Psoas muscle (tissue), 8 donors: Measurements from ENCODE around the gene FRMD6. TPM values are rescaled to one million over a fixed set of nuclear protein-coding genes. Genes with fewer than 3 reads are reported as not detected.
"Not testable (repeated sequence)": the region's sequence is repeated elsewhere in the genome, so short reads cannot be mapped to it uniquely, and the experiment has no call there.

Experiments used
- ATAC-seq, 4 donors: fragments of 200-7000 bp; cut with Tn5 transposase; one replicate each; pipeline ENCODE4 v1.9.1; 2020; ENCODE audit warnings: moderate library complexity in 3 of 4, mild to moderate bottlenecking in 2 of 4
- DNase-seq, 2 donors: peaks; one replicate each; pipeline ENCODE4 v3.0.0-alpha.2; 2020
- H3K27ac ChIP-seq: fragments of 200-600 bp; one replicate; pipeline ENCODE4 v1.8.0; 2022
- H3K27me3 ChIP-seq, 3 donors: fragments of 200-600 bp in 1 of 3; one replicate each; pipeline versions ENCODE4 v1.6.1 to v1.8.0; 2013 to 2022; ENCODE audit warnings: low read length in 2 of 3, mild to moderate bottlenecking in 2 of 3, moderate library complexity in 1 of 3; ENCODE audit not compliant: insufficient read depth in 3 of 3
- H3K36me3 ChIP-seq, 2 donors: fragments of 200-600 bp in 1 of 2; one replicate each; pipeline versions ENCODE4 v1.6.1 to v1.8.0; 2013 to 2022; ENCODE audit warnings: low read depth in 1 of 2, mild to moderate bottlenecking in 1 of 2, moderate library complexity in 1 of 2; ENCODE audit not compliant: insufficient read depth in 1 of 2
- H3K4me1 ChIP-seq: fragments of 200-600 bp; one replicate; pipeline ENCODE4 v1.8.0; 2022
- H3K4me3 ChIP-seq: fragments of 200-600 bp; one replicate; pipeline ENCODE4 v1.8.0; 2022; ENCODE audit warnings: mild to moderate bottlenecking
- H3K9me3 ChIP-seq: fragments of 200-600 bp; one replicate; pipeline ENCODE4 v1.8.0; 2022
- CTCF ChIP-seq: fragments of 200-600 bp; IDR thresholded peaks from one replicate; pipeline ENCODE4 v1.8.0; 2022; ENCODE audit warnings: antibody characterized with exemption
- WGBS, 3 donors: extraction: QIAGEN DNeasy Blood & Tissue Kit; methylation state at CpG; one replicate each; pipeline versions ENCODE4 v1.1.6 to v1.1.7; 2013; 5-methylcytosine and 5-hydroxymethylcytosine counted together
- intact Hi-C, 2 donors: fragments of 100-400 bp; cut with DNase I; formaldehyde crosslinking; loops; one replicate each; pipeline versions ENCODE4 v1.11.0 to v1.14.2; 2022
- polyA plus RNA-seq, 3 donors: library from polyadenylated mRNA; stranded (reverse); fragments of 200-250 nt; gene quantifications; one replicate each; pipeline ENCODE4 v1.2.3, GENCODE V29; 2013
- total RNA-seq, 4 donors: library from RNA; stranded (reverse); fragmentation: NEBNext Ultra II Directional in 2 of 4; extraction: Animal tissue kit (Norgen Biotek cat#: 25700) in 2 of 4; gene quantifications; one replicate each; pipeline versions ENCODE4 v1.2.1 to v1.2.4, GENCODE V29; 2021 to 2023
- donor health status: healthy with polysubstance abuse.
- donor health status: DM: no; HTN: no; CAD: no; lungs with moderate emphysema.
- donor health status: Bipolar disorder and iron deficiency.
- donor health status: healthy.
- donor health status: DM: yes; HTN: yes; CAD: no.
- donor health status: DM: no; HTN: no; CAD: no.
- donor health status: DM: no; HTN: no; CAD: no.
- donor health status: DM: yes; HTN: yes; CAD: no.

The FRMD6 gene
- total and polyA plus RNA-seq, 7 donors = 2.5 to 9.8 (median 5.0) TPM

DNA sequence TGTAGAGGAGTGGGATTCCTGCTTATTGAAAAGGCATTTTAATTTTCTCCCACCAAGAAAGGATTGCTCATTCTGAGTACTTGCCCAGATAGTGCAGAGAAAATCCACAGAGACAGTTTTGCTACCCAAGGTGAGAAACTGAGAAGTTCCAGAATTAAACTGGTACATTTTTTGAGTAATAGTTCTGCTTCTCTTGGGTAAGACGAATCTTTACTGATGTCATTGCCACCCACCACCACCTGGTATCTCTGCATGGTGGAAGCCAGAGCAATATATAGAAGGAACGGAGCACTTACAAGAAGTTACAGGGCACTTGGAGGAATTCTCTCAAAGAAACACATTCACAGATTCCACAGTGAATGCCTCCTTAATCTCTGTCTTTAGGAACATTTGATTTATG lies 20.7 kb upstream of the FRMD6 start:
- intact Hi-C loops = no loop called here
- no peaks in the 10 kb centered on the region for H3K4me1 ChIP-seq
- no peak overlapping the region for H3K4me3 ChIP-seq
- ATAC-seq (no peak), DNase-seq (no peak)
- no peaks in the 10 kb centered on the region for H3K9me3 ChIP-seq
- TF ChIP-seq CTCF = no peak
- H3K27me3 ChIP-seq = peaks cover 0 to 2% (median 0%) of the 10 kb centered on the region in 3 donors
- H3K36me3 ChIP-seq = no peaks in the 10 kb centered on the region
- no peak overlapping the region for H3K27ac ChIP-seq
- WGBS, 3 donors = 82 to 88% (median 84%) methylated on average over 2 of the region's 2 CpGs

- not testable (repeated sequence) for ATAC-seq, DNase-seq, H3K9me3 ChIP-seq
Measured at GRCh38 chr14:51633298-51633697, 18.4 kb upstream of the FRMD6 start.

GRCh38 chr14:51636109-51636508 lies 15.6 kb upstream of the FRMD6 start:
- H3K27me3 ChIP-seq = no peaks in the 10 kb centered on the region
- intact Hi-C loops = no loop called here
- ATAC-seq = no peak
- no peaks in the 10 kb centered on the region for H3K4me1 ChIP-seq
- DNase-seq = no peak
- H3K27ac ChIP-seq = no peak overlapping the region
- WGBS, 3 donors = 71 to 89% (median 82%) methylated on average over 4 of the region's 4 CpGs
- H3K36me3 ChIP-seq = no peaks in the 10 kb centered on the region
- TF ChIP-seq CTCF = no peak
- H3K4me3 ChIP-seq = no peak overlapping the region
- no peaks in the 10 kb centered on the region for H3K9me3 ChIP-seq

More at GRCh38 chr14:51633298-51633697, 18.4 kb upstream of the FRMD6 start:
- H3K27me3 ChIP-seq, H3K36me3 ChIP-seq, H3K4me3 ChIP-seq, H3K4me1 ChIP-seq, intact Hi-C loops, H3K27ac ChIP-seq: not testable (repeated sequence)
- 92 to 98% (median 94%) methylated on average over 2 of the region's 2 CpGs for WGBS, 3 donors

DNA sequence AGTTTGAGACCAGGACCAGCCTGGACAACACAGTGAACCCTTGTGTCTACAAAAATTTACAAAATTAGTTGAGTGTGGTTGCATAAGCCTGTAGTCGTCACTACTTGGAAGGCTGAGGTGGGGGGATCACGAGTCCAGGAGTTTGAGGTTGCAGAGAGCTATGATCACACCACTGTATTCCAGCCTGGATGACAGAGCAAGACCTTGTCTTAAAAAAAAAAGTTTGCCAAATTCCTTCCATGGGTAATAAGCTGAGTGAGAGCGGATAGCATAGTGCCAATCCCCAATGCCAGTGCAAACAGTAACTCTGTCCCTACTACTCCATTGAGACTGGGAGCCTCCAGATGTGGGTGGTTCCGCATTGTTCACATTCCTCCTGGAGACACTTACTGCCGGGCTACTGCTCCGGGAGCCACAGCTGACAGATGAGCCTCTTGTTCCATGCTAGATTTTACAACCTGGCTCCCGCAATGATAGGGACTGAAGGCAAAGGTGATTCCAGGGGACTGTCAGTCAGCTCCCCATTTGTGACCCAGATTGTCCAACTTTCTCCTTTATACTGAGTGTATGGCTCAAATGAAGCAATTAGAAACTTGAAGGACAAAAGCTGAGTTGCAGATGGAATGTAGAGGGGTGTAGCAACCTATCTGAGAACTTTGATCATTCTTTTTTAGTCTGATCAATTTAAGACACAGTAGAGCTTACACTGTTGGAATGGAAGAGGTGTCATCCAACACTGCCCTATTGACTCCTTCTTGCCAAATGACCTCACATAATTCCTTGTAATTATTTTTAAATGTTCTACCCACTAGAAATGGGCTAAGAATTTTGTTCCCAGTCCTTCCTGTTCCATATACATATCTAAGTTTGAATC lies 13.4 kb upstream of the FRMD6 start:
- Histone ChIP-seq H3K27me3 (no peaks in the 10 kb centered on the region), H3K36me3 (no peaks in the 10 kb centered on the region), H3K4me1 (no peaks in the 10 kb centered on the region), H3K4me3 (no peak overlapping the region), H3K9me3 (no peaks in the 10 kb centered on the region), H3K27ac (no peak overlapping the region)
- ATAC-seq = peak; percentile 27 to 45 (median 36)
- intact Hi-C loops = no loop called here
- no peak for DNase-seq
- TF ChIP-seq CTCF = no peak
- 17 to 26% (median 22%) methylated on average over 7 of the region's 7 CpGs for WGBS, 3 donors

- Histone ChIP-seq H3K27me3 (no peaks in the 10 kb centered on the region), H3K9me3 (no peaks in the 10 kb centered on the region), H3K4me1 (no peaks in the 10 kb centered on the region), H3K27ac (no peak overlapping the region), H3K36me3 (no peaks in the 10 kb centered on the region), H3K4me3 (no peak overlapping the region)
- DNase-seq (no peak), ATAC-seq (no peak)
- no peak for TF ChIP-seq CTCF
- intact Hi-C loops = no loop called here
- WGBS, 3 donors = 71 to 77% (median 72%) methylated on average over 5 of the region's 5 CpGs
Measured at GRCh38 chr14:51639668-51640316, 11.9 kb upstream of the FRMD6 start.
